ENCODE data around the gene SETDB1.

DNA sequence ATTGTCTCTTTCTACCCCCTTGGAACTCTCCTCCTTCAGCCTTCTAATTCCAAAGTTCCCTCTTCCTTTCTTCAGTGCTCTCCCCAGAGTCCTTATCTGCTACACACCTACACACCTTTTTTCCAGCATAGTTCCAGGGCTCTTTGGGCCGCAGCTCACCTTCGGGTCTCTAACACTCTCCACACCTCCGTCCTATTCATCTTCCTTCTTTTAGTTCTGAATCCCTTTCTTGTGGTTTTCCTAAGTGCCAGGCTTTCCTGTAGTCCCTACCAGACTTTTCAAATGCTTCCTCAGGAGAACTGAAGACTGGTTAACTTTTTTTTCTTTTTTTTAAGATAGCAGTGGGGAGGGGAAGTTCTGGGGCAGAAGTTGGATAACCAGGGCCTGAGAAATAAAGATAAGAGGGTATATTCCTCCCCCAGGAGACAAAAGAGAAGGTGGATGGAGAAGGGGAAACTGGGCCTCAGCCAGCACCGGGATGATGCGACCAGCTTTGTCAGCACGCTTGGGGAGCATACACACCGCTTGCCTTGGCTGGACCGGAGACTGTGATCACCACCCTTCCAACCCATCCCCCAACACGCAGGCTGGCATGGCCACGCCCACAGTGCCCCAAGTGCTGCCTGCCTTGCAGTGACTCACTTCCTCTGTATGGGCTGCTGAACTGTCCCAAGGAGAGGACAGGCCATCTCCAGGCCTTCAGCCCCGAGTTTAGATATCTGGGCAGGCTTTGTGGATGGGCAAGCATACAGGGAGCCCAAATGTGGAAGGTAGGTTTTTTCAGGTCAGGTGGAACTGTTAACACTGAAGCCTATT lies 50.9 kb downstream of the SETDB1 start:
- TF ChIP-seq, protein P1, sequence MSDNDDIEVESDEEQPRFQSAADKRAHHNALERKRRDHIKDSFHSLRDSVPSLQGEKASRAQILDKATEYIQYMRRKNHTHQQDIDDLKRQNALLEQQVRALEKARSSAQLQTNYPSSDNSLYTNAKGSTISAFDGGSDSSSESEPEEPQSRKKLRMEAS (IDR thresholded peaks at IDR 0.05; ENCODE audit: low read depth): peak; percentile 80
- TF ChIP-seq EP300 (IDR thresholded peaks at IDR 0.05; ENCODE audit: borderline replicate concordance in 1 of 2, low read depth in 1 of 2, low read length in 1 of 2) (no peak), SIN3A (IDR thresholded peaks at IDR 0.05; ENCODE audit: borderline replicate concordance, low read depth, low read length) (no peak), POLR2AphosphoS5 (IDR thresholded peaks at IDR 0.05; ENCODE audit: low read depth, low read length) (peak; percentile 63; the same call in 1 of the 2 replicates), RFX5 (IDR thresholded peaks at IDR 0.05; ENCODE audit: low read length) (no peak), MXI1 (IDR thresholded peaks at IDR 0.05; ENCODE audit: low read depth, low read length) (no peak), RCOR1 (IDR thresholded peaks at IDR 0.05; ENCODE audit: low read length) (no peak)
- TF ChIP-seq, protein P2, sequence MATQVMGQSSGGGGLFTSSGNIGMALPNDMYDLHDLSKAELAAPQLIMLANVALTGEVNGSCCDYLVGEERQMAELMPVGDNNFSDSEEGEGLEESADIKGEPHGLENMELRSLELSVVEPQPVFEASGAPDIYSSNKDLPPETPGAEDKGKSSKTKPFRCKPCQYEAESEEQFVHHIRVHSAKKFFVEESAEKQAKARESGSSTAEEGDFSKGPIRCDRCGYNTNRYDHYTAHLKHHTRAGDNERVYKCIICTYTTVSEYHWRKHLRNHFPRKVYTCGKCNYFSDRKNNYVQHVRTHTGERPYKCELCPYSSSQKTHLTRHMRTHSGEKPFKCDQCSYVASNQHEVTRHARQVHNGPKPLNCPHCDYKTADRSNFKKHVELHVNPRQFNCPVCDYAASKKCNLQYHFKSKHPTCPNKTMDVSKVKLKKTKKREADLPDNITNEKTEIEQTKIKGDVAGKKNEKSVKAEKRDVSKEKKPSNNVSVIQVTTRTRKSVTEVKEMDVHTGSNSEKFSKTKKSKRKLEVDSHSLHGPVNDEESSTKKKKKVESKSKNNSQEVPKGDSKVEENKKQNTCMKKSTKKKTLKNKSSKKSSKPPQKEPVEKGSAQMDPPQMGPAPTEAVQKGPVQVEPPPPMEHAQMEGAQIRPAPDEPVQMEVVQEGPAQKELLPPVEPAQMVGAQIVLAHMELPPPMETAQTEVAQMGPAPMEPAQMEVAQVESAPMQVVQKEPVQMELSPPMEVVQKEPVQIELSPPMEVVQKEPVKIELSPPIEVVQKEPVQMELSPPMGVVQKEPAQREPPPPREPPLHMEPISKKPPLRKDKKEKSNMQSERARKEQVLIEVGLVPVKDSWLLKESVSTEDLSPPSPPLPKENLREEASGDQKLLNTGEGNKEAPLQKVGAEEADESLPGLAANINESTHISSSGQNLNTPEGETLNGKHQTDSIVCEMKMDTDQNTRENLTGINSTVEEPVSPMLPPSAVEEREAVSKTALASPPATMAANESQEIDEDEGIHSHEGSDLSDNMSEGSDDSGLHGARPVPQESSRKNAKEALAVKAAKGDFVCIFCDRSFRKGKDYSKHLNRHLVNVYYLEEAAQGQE (IDR thresholded peaks at IDR 0.05; ENCODE audit: low read depth, low read length): peak; percentile 56; the same call in 1 of the 2 replicates
- TF ChIP-seq, protein P3, sequence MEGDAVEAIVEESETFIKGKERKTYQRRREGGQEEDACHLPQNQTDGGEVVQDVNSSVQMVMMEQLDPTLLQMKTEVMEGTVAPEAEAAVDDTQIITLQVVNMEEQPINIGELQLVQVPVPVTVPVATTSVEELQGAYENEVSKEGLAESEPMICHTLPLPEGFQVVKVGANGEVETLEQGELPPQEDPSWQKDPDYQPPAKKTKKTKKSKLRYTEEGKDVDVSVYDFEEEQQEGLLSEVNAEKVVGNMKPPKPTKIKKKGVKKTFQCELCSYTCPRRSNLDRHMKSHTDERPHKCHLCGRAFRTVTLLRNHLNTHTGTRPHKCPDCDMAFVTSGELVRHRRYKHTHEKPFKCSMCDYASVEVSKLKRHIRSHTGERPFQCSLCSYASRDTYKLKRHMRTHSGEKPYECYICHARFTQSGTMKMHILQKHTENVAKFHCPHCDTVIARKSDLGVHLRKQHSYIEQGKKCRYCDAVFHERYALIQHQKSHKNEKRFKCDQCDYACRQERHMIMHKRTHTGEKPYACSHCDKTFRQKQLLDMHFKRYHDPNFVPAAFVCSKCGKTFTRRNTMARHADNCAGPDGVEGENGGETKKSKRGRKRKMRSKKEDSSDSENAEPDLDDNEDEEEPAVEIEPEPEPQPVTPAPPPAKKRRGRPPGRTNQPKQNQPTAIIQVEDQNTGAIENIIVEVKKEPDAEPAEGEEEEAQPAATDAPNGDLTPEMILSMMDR (IDR thresholded peaks at IDR 0.05): no peak
